ENCODE measurements around the gene REXO4. TPM values are rescaled to one million over a fixed set of nuclear protein-coding genes. Genes with fewer than 3 reads are reported as not detected.

The REXO4 gene
- total RNA-seq, 1 donor, result 12.5 TPM

- no peak for TF ChIP-seq CTCF (IDR thresholded peaks at IDR 0.05; ENCODE audit: insufficient read depth, low read depth, low read length)
- H3K4me3 ChIP-seq (ENCODE audit: low read depth, low read length), result no peak overlapping the region
- DNase-seq (ENCODE audit: low read depth), result peak; percentile 98
Observed at GRCh38 chr9:133423216-133423615, 5.4 kb upstream of the REXO4 start.

- H3K4me3 ChIP-seq (ENCODE audit: low read depth, low read length), result peak within 1 kb of the TSS; percentile 3
- TF ChIP-seq CTCF (IDR thresholded peaks at IDR 0.05; ENCODE audit: insufficient read depth, low read depth, low read length), result no peak
- peak; percentile 49 for DNase-seq (ENCODE audit: low read depth)
Observed at GRCh38 chr9:133421615-133422542, 4.1 kb upstream of the REXO4 start, which contains the start of gene ADAMTS13. Gene ADAMTS13 (plus strand): TSS chr9:133422367. CDS start chr9:133422444, 77 bp downstream.

DNA sequence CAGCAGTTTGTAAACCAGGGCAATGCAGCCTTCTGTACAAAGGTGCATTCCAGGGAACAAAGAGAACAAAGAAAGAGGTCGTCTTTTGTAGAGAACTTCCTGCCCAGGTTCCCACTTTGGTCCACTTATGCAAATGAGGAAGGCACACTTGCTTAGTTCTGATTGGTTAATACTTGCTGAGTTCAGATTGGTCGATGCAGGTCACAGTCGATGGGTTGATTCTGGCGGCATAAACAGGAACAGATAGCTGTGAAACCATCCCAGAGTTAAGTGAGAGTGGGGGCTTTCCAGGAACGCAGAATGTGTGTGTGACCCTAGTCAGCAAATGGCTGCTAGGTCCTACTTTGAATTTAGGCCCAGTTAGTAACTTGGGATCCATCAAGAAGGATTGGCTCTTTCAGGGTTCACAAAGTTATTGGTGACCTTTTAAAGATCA, 2.6 kb upstream of the REXO4 start:
- DNase-seq (ENCODE audit: low read depth), result no peak
- no peak overlapping the region for H3K4me3 ChIP-seq (ENCODE audit: low read depth, low read length)
- TF ChIP-seq CTCF (IDR thresholded peaks at IDR 0.05; ENCODE audit: insufficient read depth, low read depth, low read length), result no peak

- no peak for TF ChIP-seq CTCF (IDR thresholded peaks at IDR 0.05; ENCODE audit: insufficient read depth, low read depth, low read length)
- H3K4me3 ChIP-seq (ENCODE audit: low read depth, low read length), result no peak overlapping the region
- no peak for DNase-seq (ENCODE audit: low read depth)
Observed at GRCh38 chr9:133419005-133419404, 1.2 kb upstream of the REXO4 start.

DNA sequence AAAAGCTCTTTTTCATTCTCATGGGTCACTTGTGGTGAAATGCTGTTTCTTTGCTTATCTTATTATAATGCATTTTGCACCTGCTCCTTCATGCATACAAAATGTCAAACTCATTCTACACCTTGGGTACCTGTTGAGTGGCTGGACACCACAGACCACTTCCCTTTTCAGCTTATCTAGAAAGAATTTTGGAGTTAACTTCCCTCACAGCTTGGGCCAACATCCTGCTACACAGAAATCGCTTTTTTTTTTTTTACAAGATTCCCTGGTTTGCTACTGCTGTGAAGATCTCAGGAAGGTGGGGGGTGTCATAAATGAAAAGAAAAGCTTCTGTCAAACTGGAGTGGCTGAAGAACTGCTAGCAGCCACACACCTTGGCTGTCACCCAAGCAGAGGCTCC, 2.6 kb downstream of the REXO4 start:
- no peak for DNase-seq (ENCODE audit: low read depth)
- H3K4me3 ChIP-seq (ENCODE audit: low read depth, low read length), result no peak overlapping the region
- TF ChIP-seq CTCF (IDR thresholded peaks at IDR 0.05; ENCODE audit: insufficient read depth, low read depth, low read length), result no peak

- no peak for TF ChIP-seq CTCF (IDR thresholded peaks at IDR 0.05; ENCODE audit: insufficient read depth, low read depth, low read length)
Observed at GRCh38 chr9:133408042-133408441, 9.8 kb downstream of the REXO4 start.

More at GRCh38 chr9:133408042-133408441, 9.8 kb downstream of the REXO4 start:
- no peak overlapping the region for H3K4me3 ChIP-seq (ENCODE audit: low read depth, low read length)
- DNase-seq (ENCODE audit: low read depth), result no peak

All from fibroblast of villous mesenchyme (primary cell).